Measurements from ENCODE around the gene GVQW3. TPM values are rescaled to one million over a fixed set of nuclear protein-coding genes. Genes with fewer than 3 reads are reported as not detected.

Gene GVQW3
- polyA plus RNA-seq, 2 of the 4 experiments (the other 2 are of a cell fraction): 3.6 to 3.8 TPM

DNA sequence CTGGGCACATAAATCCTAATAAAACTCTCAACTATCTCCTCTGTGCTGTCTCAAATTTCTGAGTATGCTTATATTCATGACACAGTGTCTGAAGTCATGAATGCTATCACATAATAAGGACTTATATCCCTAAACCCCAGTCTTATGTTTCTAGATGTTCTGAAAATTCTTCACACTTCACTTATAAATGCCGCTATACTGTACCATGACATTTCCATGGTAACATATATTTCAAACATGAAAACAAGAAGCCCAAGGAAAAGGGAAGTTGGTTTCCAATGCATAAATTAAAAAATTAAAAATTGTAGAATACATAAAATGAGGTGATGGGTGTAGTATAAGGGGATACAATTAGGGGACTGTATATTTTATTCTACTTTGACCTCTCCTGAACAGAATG, 11.7 kb downstream of the GVQW3 start:
- Histone ChIP-seq H3K9me3 (no peaks in the 10 kb centered on the region), H3K4me2 (no peak overlapping the region), H3K27ac (no peak overlapping the region), H3K4me3 (no peak overlapping the region), H3K4me1 (no peaks in the 10 kb centered on the region)
- FAIRE-seq (no peak), DNase-seq (ENCODE audit: low read depth in 1 of 2, low spot score in 1 of 2) (no peak), ATAC-seq (no peak)
- CTCF ChIA-PET: no interaction called here
- TF ChIP-seq ZC3H11A (IDR thresholded peaks at IDR 0.05) (no peak), TFCP2L1 (CRISPR knock-in tag; IDR thresholded peaks at IDR 0.05) (no peak), SREBF2 (IDR thresholded peaks at IDR 0.05) (no peak), MAFK (IDR thresholded peaks at IDR 0.05; ENCODE audit: partially characterized antibody) (no peak), TP53 (CRISPR knock-in tag; IDR thresholded peaks at IDR 0.05) (no peak)
- TF ChIP-seq, protein P1, sequence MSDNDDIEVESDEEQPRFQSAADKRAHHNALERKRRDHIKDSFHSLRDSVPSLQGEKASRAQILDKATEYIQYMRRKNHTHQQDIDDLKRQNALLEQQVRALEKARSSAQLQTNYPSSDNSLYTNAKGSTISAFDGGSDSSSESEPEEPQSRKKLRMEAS (IDR thresholded peaks at IDR 0.05): no peak
- TF ChIP-seq, protein P2, sequence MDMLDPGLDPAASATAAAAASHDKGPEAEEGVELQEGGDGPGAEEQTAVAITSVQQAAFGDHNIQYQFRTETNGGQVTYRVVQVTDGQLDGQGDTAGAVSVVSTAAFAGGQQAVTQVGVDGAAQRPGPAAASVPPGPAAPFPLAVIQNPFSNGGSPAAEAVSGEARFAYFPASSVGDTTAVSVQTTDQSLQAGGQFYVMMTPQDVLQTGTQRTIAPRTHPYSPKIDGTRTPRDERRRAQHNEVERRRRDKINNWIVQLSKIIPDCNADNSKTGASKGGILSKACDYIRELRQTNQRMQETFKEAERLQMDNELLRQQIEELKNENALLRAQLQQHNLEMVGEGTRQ (IDR thresholded peaks at IDR 0.05): no peak
- TF ChIP-seq, protein P3, sequence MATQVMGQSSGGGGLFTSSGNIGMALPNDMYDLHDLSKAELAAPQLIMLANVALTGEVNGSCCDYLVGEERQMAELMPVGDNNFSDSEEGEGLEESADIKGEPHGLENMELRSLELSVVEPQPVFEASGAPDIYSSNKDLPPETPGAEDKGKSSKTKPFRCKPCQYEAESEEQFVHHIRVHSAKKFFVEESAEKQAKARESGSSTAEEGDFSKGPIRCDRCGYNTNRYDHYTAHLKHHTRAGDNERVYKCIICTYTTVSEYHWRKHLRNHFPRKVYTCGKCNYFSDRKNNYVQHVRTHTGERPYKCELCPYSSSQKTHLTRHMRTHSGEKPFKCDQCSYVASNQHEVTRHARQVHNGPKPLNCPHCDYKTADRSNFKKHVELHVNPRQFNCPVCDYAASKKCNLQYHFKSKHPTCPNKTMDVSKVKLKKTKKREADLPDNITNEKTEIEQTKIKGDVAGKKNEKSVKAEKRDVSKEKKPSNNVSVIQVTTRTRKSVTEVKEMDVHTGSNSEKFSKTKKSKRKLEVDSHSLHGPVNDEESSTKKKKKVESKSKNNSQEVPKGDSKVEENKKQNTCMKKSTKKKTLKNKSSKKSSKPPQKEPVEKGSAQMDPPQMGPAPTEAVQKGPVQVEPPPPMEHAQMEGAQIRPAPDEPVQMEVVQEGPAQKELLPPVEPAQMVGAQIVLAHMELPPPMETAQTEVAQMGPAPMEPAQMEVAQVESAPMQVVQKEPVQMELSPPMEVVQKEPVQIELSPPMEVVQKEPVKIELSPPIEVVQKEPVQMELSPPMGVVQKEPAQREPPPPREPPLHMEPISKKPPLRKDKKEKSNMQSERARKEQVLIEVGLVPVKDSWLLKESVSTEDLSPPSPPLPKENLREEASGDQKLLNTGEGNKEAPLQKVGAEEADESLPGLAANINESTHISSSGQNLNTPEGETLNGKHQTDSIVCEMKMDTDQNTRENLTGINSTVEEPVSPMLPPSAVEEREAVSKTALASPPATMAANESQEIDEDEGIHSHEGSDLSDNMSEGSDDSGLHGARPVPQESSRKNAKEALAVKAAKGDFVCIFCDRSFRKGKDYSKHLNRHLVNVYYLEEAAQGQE (IDR thresholded peaks at IDR 0.05): no peak
- POLR2A ChIA-PET: no interaction called here
- 95% methylated on average over 1 of the region's 1 CpG for WGBS (ENCODE audit: missing lambda C conversion rate)

DNA sequence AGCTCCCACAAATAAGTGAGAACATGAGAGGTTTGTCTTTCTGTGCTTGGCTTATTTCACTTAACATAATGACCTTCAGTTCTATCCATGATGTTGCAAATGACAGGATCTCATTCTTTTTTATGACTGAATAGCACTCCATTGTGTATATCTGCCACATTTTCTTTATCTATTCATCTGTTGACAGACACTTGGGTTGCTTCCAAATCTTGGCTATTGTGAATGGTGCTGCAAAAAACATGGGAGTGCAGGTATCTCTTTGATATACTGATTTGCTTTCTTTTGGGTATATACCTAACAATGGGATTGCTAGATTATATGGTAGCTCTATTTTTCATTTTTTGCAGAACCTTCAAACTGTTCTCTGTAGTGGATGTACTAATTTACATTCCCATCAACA, 13.3 kb downstream of the GVQW3 start:
- ChIA-PET CTCF (no interaction called here), POLR2A (no interaction called here)
- Histone ChIP-seq H3K4me3 (no peak overlapping the region), H3K9me3 (no peaks in the 10 kb centered on the region), H3K4me2 (no peak overlapping the region), H3K27ac (no peak overlapping the region), H3K4me1 (no peaks in the 10 kb centered on the region)
- FAIRE-seq: no peak
- DNase-seq (ENCODE audit: low read depth in 1 of 2, low spot score in 1 of 2): no peak
- ATAC-seq: no peak
- TF ChIP-seq KDM1A (IDR thresholded peaks at IDR 0.05; ENCODE audit: low read depth): no peak
- no peak for TF ChIP-seq ESRRA (IDR thresholded peaks at IDR 0.05; ENCODE audit: borderline replicate concordance, low read length)
- no peak for TF ChIP-seq CHD4 (IDR thresholded peaks at IDR 0.05; ENCODE audit: borderline replicate concordance)
- TF ChIP-seq RNF2 (IDR thresholded peaks at IDR 0.05; ENCODE audit: borderline replicate concordance, low read depth): no peak
- TF ChIP-seq BHLHE40 (IDR thresholded peaks at IDR 0.05; ENCODE audit: low read depth, low read length): no peak
- no peak for TF ChIP-seq NFE2L2 (conservative IDR thresholded peaks at IDR 0.05; ENCODE audit: low read length)
- no peak for TF ChIP-seq RARB (CRISPR knock-in tag; IDR thresholded peaks at IDR 0.05)
- no peak for TF ChIP-seq NR3C1 (IDR thresholded peaks at IDR 0.05)

DNA sequence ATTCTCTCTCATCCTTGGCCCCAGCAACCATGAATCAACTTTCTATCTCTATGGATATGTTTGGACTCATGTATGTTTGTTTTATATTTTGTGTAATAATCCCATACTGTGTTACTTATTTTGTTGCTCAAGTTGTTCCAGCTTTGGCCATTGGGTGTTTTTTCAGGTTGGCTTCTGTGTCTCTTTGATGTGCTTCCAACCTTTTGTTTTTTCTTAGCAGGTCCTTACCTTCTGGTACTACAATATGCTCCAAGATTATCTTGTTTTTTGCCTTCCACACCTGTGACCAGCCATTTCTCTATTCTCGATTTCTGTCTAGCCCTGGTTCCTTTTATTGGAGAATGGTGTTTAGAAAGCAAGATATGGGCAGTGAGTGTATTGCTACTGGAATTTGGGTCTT, 14.2 kb downstream of the GVQW3 start:
- no peak overlapping the region for H3K27ac ChIP-seq
- no peak for ATAC-seq
- no peaks in the 10 kb centered on the region for H3K9me3 ChIP-seq
- no peak overlapping the region for H3K4me2 ChIP-seq
- H3K4me3 ChIP-seq: no peak overlapping the region
- ChIA-PET CTCF (interaction anchor here (0.7 kb wide), 1 partner anchor 523 kb away, joined by 3 read pairs; no protein-coding TSS in a partner anchor), POLR2A (no interaction called here)
- TF ChIP-seq SMC3 (IDR thresholded peaks at IDR 0.05) (no peak), RCOR1 (IDR thresholded peaks at IDR 0.05; ENCODE audit: low read depth, low read length) (no peak)
- TF ChIP-seq, protein P4, sequence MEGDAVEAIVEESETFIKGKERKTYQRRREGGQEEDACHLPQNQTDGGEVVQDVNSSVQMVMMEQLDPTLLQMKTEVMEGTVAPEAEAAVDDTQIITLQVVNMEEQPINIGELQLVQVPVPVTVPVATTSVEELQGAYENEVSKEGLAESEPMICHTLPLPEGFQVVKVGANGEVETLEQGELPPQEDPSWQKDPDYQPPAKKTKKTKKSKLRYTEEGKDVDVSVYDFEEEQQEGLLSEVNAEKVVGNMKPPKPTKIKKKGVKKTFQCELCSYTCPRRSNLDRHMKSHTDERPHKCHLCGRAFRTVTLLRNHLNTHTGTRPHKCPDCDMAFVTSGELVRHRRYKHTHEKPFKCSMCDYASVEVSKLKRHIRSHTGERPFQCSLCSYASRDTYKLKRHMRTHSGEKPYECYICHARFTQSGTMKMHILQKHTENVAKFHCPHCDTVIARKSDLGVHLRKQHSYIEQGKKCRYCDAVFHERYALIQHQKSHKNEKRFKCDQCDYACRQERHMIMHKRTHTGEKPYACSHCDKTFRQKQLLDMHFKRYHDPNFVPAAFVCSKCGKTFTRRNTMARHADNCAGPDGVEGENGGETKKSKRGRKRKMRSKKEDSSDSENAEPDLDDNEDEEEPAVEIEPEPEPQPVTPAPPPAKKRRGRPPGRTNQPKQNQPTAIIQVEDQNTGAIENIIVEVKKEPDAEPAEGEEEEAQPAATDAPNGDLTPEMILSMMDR (IDR thresholded peaks at IDR 0.05): no peak
- WGBS (ENCODE audit: missing lambda C conversion rate): 65% methylated on average over 1 of the region's 1 CpG
- DNase-seq (ENCODE audit: low read depth in 1 of 2, low spot score in 1 of 2): no peak
- no peaks in the 10 kb centered on the region for H3K4me1 ChIP-seq
- FAIRE-seq: no peak
